Astrocyte of the cerebellum (primary cell): Measurements from ENCODE around the gene ATXN1.

Source experiments
- DNase-seq: peaks from one replicate; pipeline ENCODE4 v3.0.0-alpha.2; 2011; ENCODE audit warnings: low read depth
- H3K4me3 ChIP-seq: 2 replicates; pipeline ENCODE4 v1.5.1; 2011; ENCODE audit warnings: mild to moderate bottlenecking, low read depth, low read length, moderate library complexity
- CTCF ChIP-seq: IDR thresholded peaks from 2 replicates; pipeline ENCODE4 v1.5.1; 2012; ENCODE audit warnings: low read length, low read depth, moderate library complexity, mild to moderate bottlenecking; ENCODE audit errors: missing control alignments
- in situ Hi-C: cut with HindIII; loops from 2 replicates; pipeline ENCODE4 v1.10.0; 2017; ENCODE audit warnings: low sequenced_read_pairs

Gene ATXN1

GRCh38 chr6:16653226-16653625 is 108.0 kb downstream of the ATXN1 start:
- in situ Hi-C loops: no loop called here
- no peak for TF ChIP-seq CTCF
- DNase-seq: no peak
- no peak overlapping the region for H3K4me3 ChIP-seq

- in situ Hi-C loops: no loop called here
- no peak for TF ChIP-seq CTCF
- DNase-seq: no peak
- H3K4me3 ChIP-seq: no peak overlapping the region
Measured at GRCh38 chr6:16651871-16652270, 109.4 kb downstream of the ATXN1 start.

GRCh38 chr6:16649890-16650289 is 111.4 kb downstream of the ATXN1 start:
- in situ Hi-C loops: no loop called here
- no peak overlapping the region for H3K4me3 ChIP-seq
- TF ChIP-seq CTCF: no peak
- no peak for DNase-seq

GRCh38 chr6:16649241-16649640 is 112.0 kb downstream of the ATXN1 start:
- no peak for TF ChIP-seq CTCF
- in situ Hi-C loops: no loop called here
- H3K4me3 ChIP-seq: no peak overlapping the region
- no peak for DNase-seq

GRCh38 chr6:16648003-16648402 is 113.3 kb downstream of the ATXN1 start:
- DNase-seq: no peak
- in situ Hi-C loops: no loop called here
- TF ChIP-seq CTCF: no peak
- no peak overlapping the region for H3K4me3 ChIP-seq

- in situ Hi-C loops: no loop called here
Measured at GRCh38 chr6:16647422-16647821, 113.8 kb downstream of the ATXN1 start.

More at GRCh38 chr6:16647422-16647821, 113.8 kb downstream of the ATXN1 start:
- H3K4me3 ChIP-seq: no peak overlapping the region
- no peak for TF ChIP-seq CTCF
- no peak for DNase-seq
